Retinal pigment epithelial cell (primary cell): ENCODE measurements around the gene TSPAN32.

Experiments
- DNase-seq: peaks from one replicate; pipeline ENCODE4 v3.0.0-alpha.2; 2010; ENCODE audit warnings: low read depth
- H3K4me3 ChIP-seq: 2 replicates; pipeline ENCODE4 v1.5.1; 2011; ENCODE audit warnings: mild to moderate bottlenecking, low read length, control low read depth, moderate library complexity
- TF ChIP-seq, protein P1 (sequence below): conservative IDR thresholded peaks from 2 replicates; pipeline ENCODE4 v1.5.1; 2011; ENCODE audit warnings: low read depth, low read length, control low read depth, inconsistent platforms

TSPAN32 gene

DNA sequence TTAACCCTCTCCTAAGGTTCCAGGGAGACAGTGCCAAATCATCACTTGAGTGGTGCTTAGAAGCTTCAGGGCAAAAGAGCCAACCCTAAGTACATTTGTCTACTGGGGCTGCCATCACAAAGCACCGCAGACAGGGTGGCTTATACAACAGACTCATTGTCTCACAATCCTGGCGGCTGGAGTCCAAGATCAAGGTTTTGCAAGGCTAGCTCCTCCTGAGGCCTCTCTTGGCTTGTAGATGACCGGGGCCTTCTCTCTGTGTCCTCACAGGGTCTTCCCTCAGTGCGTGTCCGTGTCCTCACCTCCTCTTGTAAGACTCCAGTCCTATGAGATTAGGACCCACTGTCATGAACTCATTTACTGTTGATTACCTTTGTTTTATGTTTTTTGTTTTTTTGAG is 41.2 kb downstream of the TSPAN32 start:
- H3K4me3 ChIP-seq: no peak overlapping the region
- no peak for DNase-seq

DNA sequence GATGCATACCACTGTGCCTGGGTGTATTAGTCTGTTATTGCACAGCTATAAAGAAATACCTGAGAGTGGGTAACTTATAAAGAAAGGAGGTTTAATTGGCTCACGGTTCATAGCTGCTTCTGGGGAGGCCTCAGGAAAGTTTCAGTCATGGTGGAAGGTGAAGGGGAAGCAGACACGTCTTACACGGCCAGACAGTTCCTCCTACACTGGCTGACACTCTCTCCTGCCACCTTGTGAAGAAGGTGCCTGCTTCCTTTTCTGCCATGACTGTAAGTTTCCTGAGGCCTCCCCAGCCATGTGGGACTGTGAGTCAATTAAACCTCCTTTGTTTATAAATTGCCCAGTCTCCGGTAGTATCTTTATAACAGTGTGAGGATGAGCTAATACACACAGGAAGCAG is 41.7 kb downstream of the TSPAN32 start:
- TF ChIP-seq, protein P1, sequence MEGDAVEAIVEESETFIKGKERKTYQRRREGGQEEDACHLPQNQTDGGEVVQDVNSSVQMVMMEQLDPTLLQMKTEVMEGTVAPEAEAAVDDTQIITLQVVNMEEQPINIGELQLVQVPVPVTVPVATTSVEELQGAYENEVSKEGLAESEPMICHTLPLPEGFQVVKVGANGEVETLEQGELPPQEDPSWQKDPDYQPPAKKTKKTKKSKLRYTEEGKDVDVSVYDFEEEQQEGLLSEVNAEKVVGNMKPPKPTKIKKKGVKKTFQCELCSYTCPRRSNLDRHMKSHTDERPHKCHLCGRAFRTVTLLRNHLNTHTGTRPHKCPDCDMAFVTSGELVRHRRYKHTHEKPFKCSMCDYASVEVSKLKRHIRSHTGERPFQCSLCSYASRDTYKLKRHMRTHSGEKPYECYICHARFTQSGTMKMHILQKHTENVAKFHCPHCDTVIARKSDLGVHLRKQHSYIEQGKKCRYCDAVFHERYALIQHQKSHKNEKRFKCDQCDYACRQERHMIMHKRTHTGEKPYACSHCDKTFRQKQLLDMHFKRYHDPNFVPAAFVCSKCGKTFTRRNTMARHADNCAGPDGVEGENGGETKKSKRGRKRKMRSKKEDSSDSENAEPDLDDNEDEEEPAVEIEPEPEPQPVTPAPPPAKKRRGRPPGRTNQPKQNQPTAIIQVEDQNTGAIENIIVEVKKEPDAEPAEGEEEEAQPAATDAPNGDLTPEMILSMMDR: no peak
- no peak for DNase-seq
- no peak overlapping the region for H3K4me3 ChIP-seq

More for the DNA sequence above, 41.2 kb downstream of the TSPAN32 start:
- TF ChIP-seq, protein P1: no peak

DNA sequence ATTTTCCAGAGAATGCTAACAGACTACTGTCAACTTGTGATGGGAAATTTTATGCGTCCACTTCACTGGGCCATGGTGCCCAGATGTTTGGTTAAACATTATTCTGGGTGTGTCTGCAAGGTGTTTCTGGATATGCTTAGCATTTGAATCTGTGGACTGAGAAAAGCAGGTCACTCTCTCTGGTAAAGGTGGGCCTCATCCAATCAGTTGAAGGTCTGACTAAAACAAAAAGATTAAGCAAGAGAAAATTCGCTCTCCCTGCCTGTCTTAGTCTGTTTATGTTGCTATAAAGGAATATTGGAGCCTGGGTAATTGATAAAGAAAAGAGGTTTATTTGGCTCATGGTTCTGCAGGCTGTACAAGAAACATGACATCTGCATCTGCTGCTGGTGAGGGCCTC is 43.2 kb downstream of the TSPAN32 start:
- no peak for DNase-seq
- TF ChIP-seq, protein P1: no peak

DNA sequence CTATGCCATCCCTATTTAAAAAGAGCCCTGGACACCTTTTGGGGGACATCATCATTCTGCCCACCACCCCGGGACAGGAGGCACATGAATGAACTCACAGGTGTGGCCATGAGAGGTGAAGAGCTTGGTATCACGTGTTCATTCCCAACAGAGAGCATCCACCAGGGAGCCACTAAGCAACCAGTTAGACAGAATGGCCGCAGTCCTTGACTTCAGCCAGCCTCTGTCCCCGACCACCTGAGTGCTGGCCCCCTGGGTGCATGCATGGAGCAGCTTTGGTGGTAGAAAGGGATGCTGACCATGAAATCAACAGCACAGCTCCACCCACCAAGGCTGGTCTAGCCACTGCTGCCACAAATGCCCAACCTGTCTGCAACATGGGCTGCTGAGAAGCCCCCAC is 44.2 kb downstream of the TSPAN32 start:
- DNase-seq: no peak
- H3K4me3 ChIP-seq: no peak overlapping the region
- TF ChIP-seq, protein P1: no peak

More for the DNA sequence above, 43.2 kb downstream of the TSPAN32 start:
- no peak overlapping the region for H3K4me3 ChIP-seq

DNA sequence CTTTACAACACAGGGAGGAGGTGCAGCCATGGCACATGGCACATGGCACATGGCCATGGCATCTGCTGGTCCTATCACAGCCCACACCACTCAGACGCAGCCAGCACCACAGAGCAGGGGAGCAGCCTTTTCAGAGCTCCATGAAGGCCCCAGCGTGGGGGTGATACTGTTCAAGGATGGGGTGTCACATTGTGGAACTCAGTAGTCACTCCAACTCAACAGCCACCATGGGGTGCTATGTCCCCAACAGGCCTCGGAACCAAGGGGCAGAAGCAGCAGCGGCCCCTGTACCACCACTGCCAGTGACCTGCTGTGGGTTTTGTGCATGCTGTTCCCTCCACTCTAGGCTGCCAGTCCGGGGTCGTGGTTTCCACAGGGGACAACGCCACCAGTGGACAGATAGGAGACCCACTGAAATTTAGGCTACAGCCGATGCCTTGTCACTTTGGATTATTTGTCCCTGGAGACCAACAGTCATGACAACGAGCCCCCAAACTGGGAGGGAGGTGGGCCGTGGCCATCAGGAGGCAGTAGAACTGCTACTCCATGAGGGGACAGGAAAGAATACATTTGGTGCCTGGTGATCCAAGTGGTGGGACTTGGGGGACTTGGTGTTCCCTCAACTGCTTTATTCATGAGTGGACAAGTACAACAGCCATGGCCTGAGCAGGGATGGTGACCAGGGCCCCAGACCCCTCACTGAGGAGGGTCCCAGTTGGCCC is 44.9 kb downstream of the TSPAN32 start:
- no peak overlapping the region for H3K4me3 ChIP-seq
- TF ChIP-seq, protein P1: no peak
- no peak for DNase-seq

DNA sequence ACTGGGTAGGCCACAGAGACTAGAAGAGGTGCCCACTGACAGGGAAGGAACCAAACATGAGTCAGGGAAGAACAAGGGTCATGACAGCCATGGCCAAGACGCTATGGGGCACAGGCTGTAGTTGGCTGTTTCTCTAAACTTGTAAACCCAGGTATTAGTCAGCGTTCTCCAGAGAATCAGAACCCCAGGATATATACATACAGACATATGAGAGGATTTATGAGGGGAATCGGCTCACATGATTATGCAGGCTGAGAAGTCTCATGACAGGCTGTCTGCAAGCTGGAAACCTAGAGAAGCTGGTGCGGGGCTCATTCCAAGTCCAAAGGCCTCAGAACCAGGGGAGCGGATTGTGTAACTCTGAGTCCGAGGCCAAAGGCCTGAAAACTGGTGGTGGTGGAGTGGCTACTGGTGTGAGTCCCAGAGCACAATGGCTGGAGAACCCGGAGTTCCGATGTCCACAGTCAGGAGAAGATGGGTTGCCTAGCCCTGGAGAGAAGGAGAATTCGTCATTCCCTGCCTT is 45.6 kb downstream of the TSPAN32 start:
- no peak for DNase-seq
- TF ChIP-seq, protein P1: no peak

DNA sequence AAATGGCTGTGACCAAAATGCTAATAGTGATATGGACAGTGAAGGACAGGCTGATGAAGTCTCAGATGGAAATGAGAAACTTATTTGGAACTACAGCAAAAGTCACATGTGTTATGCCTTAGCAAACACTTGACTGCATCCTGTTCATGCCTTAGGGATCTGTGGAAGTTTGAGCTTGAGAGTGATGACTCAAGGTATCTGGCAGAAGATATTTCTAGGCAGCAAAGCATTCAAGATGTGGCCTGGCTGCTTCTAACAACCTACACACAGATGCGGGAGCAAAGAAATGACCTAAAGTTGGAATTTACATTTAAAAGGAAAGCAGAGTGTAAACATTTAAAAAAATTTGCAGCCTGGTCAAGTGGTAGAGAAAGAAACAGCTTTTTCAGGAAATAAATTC is 47.2 kb downstream of the TSPAN32 start:
- no peak overlapping the region for H3K4me3 ChIP-seq
- TF ChIP-seq, protein P1: no peak
- DNase-seq: no peak

More for the DNA sequence above, 45.6 kb downstream of the TSPAN32 start:
- no peak overlapping the region for H3K4me3 ChIP-seq
